ENCODE measurements around the gene PRKCQ.

The PRKCQ gene

GRCh38 chr10:6553937-6554336 is 26.1 kb downstream of the PRKCQ start:
- CTCF ChIA-PET: no interaction called here
- no peak for DNase-seq (ENCODE audit: extremely low spot score)
- POLR2A ChIA-PET: no interaction called here
- no peak for TF ChIP-seq FOXA1 (IDR thresholded peaks at IDR 0.05)
- no peak for TF ChIP-seq L3MBTL2 (conservative IDR thresholded peaks at IDR 0.05)
- TF ChIP-seq FOXM1 (IDR thresholded peaks at IDR 0.05; ENCODE audit: borderline replicate concordance): no peak
- TF ChIP-seq NFRKB (IDR thresholded peaks at IDR 0.05): no peak
- no peak for TF ChIP-seq FOXK2 (IDR thresholded peaks at IDR 0.05)
- TF ChIP-seq HDGF (IDR thresholded peaks at IDR 0.05; ENCODE audit: borderline replicate concordance): no peak
- TF ChIP-seq BHLHE40 (IDR thresholded peaks at IDR 0.05; ENCODE audit: borderline replicate concordance): no peak
- TF ChIP-seq SP1 (IDR thresholded peaks at IDR 0.05): no peak
- no peak for TF ChIP-seq ARNT (IDR thresholded peaks at IDR 0.05)
- TF ChIP-seq ELF4 (IDR thresholded peaks at IDR 0.05): no peak
- TF ChIP-seq LEF1 (IDR thresholded peaks at IDR 0.05; ENCODE audit: borderline replicate concordance): no peak
- no peak for TF ChIP-seq CTBP1 (IDR thresholded peaks at IDR 0.05; ENCODE audit: borderline replicate concordance)

- ChIA-PET CTCF (no interaction called here), POLR2A (no interaction called here)
- TF ChIP-seq NFRKB (IDR thresholded peaks at IDR 0.05): no peak
- no peak for TF ChIP-seq FOXA1 (IDR thresholded peaks at IDR 0.05)
- DNase-seq (ENCODE audit: extremely low spot score): no peak
Measured at GRCh38 chr10:6543431-6544005, 36.6 kb downstream of the PRKCQ start.

GRCh38 chr10:6542999-6543430 is 37.1 kb downstream of the PRKCQ start:
- no peak for TF ChIP-seq CTBP1 (IDR thresholded peaks at IDR 0.05; ENCODE audit: borderline replicate concordance)
- TF ChIP-seq ARNT (IDR thresholded peaks at IDR 0.05): no peak
- no peak for TF ChIP-seq ZNF384 (IDR thresholded peaks at IDR 0.05)
- CTCF ChIA-PET: no interaction called here

GRCh38 chr10:6539833-6540232 is 40.2 kb downstream of the PRKCQ start:
- ChIA-PET POLR2A (no interaction called here), CTCF (no interaction called here)
- TF ChIP-seq LEF1 (IDR thresholded peaks at IDR 0.05; ENCODE audit: borderline replicate concordance): no peak
- no peak for TF ChIP-seq NFRKB (IDR thresholded peaks at IDR 0.05)
- no peak for TF ChIP-seq ZNF384 (IDR thresholded peaks at IDR 0.05)
- TF ChIP-seq BHLHE40 (IDR thresholded peaks at IDR 0.05; ENCODE audit: borderline replicate concordance): no peak
- no peak for TF ChIP-seq ARNT (IDR thresholded peaks at IDR 0.05)
- TF ChIP-seq HDGF (IDR thresholded peaks at IDR 0.05; ENCODE audit: borderline replicate concordance): no peak
- no peak for TF ChIP-seq TARDBP (IDR thresholded peaks at IDR 0.05)
- no peak for TF ChIP-seq FOXK2 (IDR thresholded peaks at IDR 0.05)
- TF ChIP-seq SUZ12 (IDR thresholded peaks at IDR 0.05): no peak
- no peak for TF ChIP-seq FOXA1 (IDR thresholded peaks at IDR 0.05)
- no peak for TF ChIP-seq ELF4 (IDR thresholded peaks at IDR 0.05)
- no peak for TF ChIP-seq FOXM1 (IDR thresholded peaks at IDR 0.05; ENCODE audit: borderline replicate concordance)
- no peak for TF ChIP-seq PKNOX1 (IDR thresholded peaks at IDR 0.05)
- no peak for TF ChIP-seq L3MBTL2 (conservative IDR thresholded peaks at IDR 0.05)
- no peak for TF ChIP-seq SP1 (IDR thresholded peaks at IDR 0.05)
- TF ChIP-seq CTBP1 (IDR thresholded peaks at IDR 0.05; ENCODE audit: borderline replicate concordance): no peak
- no peak for DNase-seq (ENCODE audit: extremely low spot score)

More at GRCh38 chr10:6542999-6543430, 37.1 kb downstream of the PRKCQ start:
- POLR2A ChIA-PET: no interaction called here
- no peak for DNase-seq (ENCODE audit: extremely low spot score)

- DNase-seq (ENCODE audit: extremely low spot score): no peak
- POLR2A ChIA-PET: no interaction called here
- CTCF ChIA-PET: interaction anchor here (0.7 kb wide), 1 partner anchor 13 kb away, joined by 3 read pairs; no protein-coding TSS in a partner anchor
- TF ChIP-seq HDGF (IDR thresholded peaks at IDR 0.05; ENCODE audit: borderline replicate concordance) (no peak), PKNOX1 (IDR thresholded peaks at IDR 0.05) (no peak), TARDBP (IDR thresholded peaks at IDR 0.05) (no peak), SP1 (IDR thresholded peaks at IDR 0.05) (no peak), ZNF384 (IDR thresholded peaks at IDR 0.05) (no peak), FOXK2 (IDR thresholded peaks at IDR 0.05) (no peak), BHLHE40 (IDR thresholded peaks at IDR 0.05; ENCODE audit: borderline replicate concordance) (no peak), SUZ12 (IDR thresholded peaks at IDR 0.05) (no peak), FOXA1 (IDR thresholded peaks at IDR 0.05) (no peak), L3MBTL2 (conservative IDR thresholded peaks at IDR 0.05) (no peak), LEF1 (IDR thresholded peaks at IDR 0.05; ENCODE audit: borderline replicate concordance) (no peak), NFRKB (IDR thresholded peaks at IDR 0.05) (no peak), ARNT (IDR thresholded peaks at IDR 0.05) (no peak), ELF4 (IDR thresholded peaks at IDR 0.05) (no peak), FOXM1 (IDR thresholded peaks at IDR 0.05; ENCODE audit: borderline replicate concordance) (no peak), CTBP1 (IDR thresholded peaks at IDR 0.05; ENCODE audit: borderline replicate concordance) (no peak)
Measured at GRCh38 chr10:6537770-6538169, 42.3 kb downstream of the PRKCQ start.

GRCh38 chr10:6536102-6536501 is 44.0 kb downstream of the PRKCQ start:
- TF ChIP-seq FOXK2 (IDR thresholded peaks at IDR 0.05) (no peak), FOXA1 (IDR thresholded peaks at IDR 0.05) (no peak), BHLHE40 (IDR thresholded peaks at IDR 0.05; ENCODE audit: borderline replicate concordance) (no peak), SUZ12 (IDR thresholded peaks at IDR 0.05) (no peak), SP1 (IDR thresholded peaks at IDR 0.05) (no peak), LEF1 (IDR thresholded peaks at IDR 0.05; ENCODE audit: borderline replicate concordance) (no peak), ELF4 (IDR thresholded peaks at IDR 0.05) (no peak), PKNOX1 (IDR thresholded peaks at IDR 0.05) (no peak), HDGF (IDR thresholded peaks at IDR 0.05; ENCODE audit: borderline replicate concordance) (no peak), NFRKB (IDR thresholded peaks at IDR 0.05) (no peak)
- CTCF ChIA-PET: no interaction called here
- POLR2A ChIA-PET: no interaction called here
- no peak for DNase-seq (ENCODE audit: extremely low spot score)

Data from HEK293T (cell line).